Neutrophil (primary cell): ENCODE results near the gene PIAS1.
A peak's percentile ranks its signal among the peaks of the same experiment; 100 is the strongest.
"Not testable (repeated sequence)": the region's sequence is repeated elsewhere in the genome, so short reads cannot be mapped to it uniquely, and the experiment has no call there.

Experiments used
- H3K27ac ChIP-seq: fragments of 200-600 bp; sonication (generic); 2 replicates; pipeline ENCODE4 v1.5.1; 2016; ENCODE audit warnings: mild to moderate bottlenecking, moderate library complexity
- H3K27me3 ChIP-seq: fragments of 200-600 bp; sonication (generic); 2 replicates; pipeline ENCODE4 v1.6.0; 2016; ENCODE audit warnings: mild to moderate bottlenecking
- H3K36me3 ChIP-seq: fragments of 200-600 bp; sonication (generic); 2 replicates; pipeline ENCODE4 v1.5.1; 2017
- H3K4me1 ChIP-seq, 2 experiments: fragments of 200-600 bp in 1 of 2; sonication (generic) in 1 of 2; 1 replicate in 1 of 2; 2 replicates in 1 of 2; pipeline versions ENCODE4 v1.5.1 to v1.6.1; 2013 to 2016; ENCODE audit warnings: low read depth in 1 of 2, low read length in 1 of 2, mild to moderate bottlenecking in 1 of 2, moderate library complexity in 1 of 2; ENCODE audit not compliant: control insufficient read depth in 1 of 2, insufficient read depth in 1 of 2
- H3K4me3 ChIP-seq, 2 experiments: fragments of 200-600 bp in 1 of 2; sonication (generic) in 1 of 2; 1 replicate in 1 of 2; 2 replicates in 1 of 2; pipeline ENCODE4 v1.5.1; 2013 to 2016; ENCODE audit warnings: low read depth in 1 of 2, low read length in 1 of 2, mild to moderate bottlenecking in 1 of 2, moderate library complexity in 1 of 2
- H3K9me3 ChIP-seq: fragments of 200-600 bp; sonication (generic); 2 replicates; pipeline ENCODE4 v1.5.1; 2016
- TF ChIP-seq, protein P1 (sequence below): fragments of 200-600 bp; sonication (generic); IDR thresholded peaks from 2 replicates; pipeline ENCODE4 v1.5.1; 2016; ENCODE audit warnings: antibody characterized with exemption

PIAS1 gene

DNA sequence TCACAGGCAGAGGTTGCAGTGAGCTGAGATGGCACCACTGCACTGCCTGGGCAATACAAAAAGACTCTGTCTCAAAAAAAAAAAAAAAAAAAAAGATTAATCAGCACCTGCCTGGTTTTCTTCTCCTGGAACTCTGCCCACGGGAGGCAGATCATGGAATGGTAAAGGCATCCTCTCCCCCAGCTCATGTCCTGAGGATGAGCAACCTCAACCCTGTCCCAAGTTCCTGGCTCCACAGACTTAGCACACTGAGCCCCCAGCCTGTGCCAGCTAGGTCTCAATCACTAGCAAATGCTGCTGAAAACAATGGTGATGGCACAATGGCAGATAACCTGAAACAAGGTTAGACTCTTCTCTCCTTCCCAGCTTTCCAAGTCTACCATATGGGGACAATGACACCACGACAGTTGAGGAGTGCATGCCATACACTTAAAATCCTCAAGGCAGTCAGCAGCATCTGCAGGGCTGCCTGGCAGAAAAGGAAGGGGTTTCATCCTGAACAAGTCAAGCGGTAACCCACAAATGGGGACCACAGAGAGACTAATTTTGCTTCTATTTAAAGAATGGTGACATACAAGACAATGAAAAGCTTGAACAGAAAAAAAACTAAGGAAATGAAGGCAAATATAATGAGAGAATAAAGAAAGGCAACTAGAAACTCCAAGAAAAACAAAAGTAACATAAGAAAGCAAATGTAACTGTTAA is 170.6 kb downstream of the PIAS1 start:
- no peak overlapping the region for H3K4me3 ChIP-seq
- TF ChIP-seq, protein P1, sequence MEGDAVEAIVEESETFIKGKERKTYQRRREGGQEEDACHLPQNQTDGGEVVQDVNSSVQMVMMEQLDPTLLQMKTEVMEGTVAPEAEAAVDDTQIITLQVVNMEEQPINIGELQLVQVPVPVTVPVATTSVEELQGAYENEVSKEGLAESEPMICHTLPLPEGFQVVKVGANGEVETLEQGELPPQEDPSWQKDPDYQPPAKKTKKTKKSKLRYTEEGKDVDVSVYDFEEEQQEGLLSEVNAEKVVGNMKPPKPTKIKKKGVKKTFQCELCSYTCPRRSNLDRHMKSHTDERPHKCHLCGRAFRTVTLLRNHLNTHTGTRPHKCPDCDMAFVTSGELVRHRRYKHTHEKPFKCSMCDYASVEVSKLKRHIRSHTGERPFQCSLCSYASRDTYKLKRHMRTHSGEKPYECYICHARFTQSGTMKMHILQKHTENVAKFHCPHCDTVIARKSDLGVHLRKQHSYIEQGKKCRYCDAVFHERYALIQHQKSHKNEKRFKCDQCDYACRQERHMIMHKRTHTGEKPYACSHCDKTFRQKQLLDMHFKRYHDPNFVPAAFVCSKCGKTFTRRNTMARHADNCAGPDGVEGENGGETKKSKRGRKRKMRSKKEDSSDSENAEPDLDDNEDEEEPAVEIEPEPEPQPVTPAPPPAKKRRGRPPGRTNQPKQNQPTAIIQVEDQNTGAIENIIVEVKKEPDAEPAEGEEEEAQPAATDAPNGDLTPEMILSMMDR, result no peak
- H3K4me1 ChIP-seq, result peaks cover 15 to 16% of the 10 kb centered on the region in 2 experiments

DNA sequence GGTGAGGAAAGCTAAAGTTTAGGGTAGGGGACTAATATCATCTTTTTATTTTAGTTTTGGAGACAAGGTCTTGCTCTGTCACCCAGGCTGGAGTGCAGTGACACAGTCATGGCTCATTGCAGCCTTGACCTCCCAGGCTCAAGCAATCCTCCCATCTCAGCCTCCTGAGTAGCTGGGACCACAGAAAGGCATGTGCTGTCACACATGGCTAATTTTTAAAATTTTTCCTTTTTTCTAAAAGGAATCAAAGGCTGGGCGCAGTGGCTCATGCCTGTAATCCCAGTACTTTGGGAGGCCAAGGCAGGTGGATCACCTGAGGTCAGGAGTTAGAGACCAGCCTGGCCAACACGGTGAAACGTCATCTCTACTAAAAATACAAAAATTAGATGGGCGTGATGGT is 171.3 kb downstream of the PIAS1 start:
- peaks cover 20 to 22% of the 10 kb centered on the region in 2 experiments for H3K4me1 ChIP-seq
- not testable (repeated sequence) for H3K27me3 ChIP-seq, H3K27ac ChIP-seq, H3K36me3 ChIP-seq, H3K4me3 ChIP-seq, H3K9me3 ChIP-seq

More for the DNA sequence above, 170.6 kb downstream of the PIAS1 start:
- Histone ChIP-seq H3K27me3 (no peaks in the 10 kb centered on the region), H3K27ac (no peak overlapping the region), H3K9me3 (no peaks in the 10 kb centered on the region), H3K36me3 (no peaks in the 10 kb centered on the region)

DNA sequence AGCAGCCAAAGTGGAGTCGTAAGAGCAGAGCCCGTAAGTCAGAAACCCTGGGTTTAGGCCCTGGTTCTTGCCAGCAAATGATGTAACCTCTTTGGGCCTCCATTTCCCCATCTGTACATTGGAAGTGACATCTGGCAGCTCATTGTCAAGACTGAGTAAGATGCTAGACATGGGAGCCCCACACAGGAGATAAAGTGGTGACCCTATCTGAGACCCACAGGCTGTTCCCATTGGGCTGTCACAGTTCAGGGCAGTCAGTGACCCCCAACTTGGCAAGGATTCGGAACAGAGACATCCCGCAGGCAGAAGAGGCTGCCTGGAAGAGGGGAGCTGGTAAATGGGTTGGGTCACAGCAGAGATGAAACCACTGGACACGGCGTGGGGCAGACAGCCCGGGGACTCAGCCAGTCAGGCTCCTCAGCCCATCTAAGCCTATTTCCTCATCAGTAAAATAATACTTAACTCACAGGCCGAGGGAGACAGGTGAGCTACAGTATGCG is 173.6 kb downstream of the PIAS1 start:
- H3K9me3 ChIP-seq, result no peaks in the 10 kb centered on the region
- H3K4me1 ChIP-seq, result peaks cover 20 to 28% of the 10 kb centered on the region in 2 experiments
- no peaks in the 10 kb centered on the region for H3K27me3 ChIP-seq
- H3K27ac ChIP-seq, result peak overlapping the region; percentile 81
- H3K36me3 ChIP-seq, result no peaks in the 10 kb centered on the region
- TF ChIP-seq, protein P1, result no peak
- peak overlapping the region; percentile 79 to 91 for H3K4me3 ChIP-seq

DNA sequence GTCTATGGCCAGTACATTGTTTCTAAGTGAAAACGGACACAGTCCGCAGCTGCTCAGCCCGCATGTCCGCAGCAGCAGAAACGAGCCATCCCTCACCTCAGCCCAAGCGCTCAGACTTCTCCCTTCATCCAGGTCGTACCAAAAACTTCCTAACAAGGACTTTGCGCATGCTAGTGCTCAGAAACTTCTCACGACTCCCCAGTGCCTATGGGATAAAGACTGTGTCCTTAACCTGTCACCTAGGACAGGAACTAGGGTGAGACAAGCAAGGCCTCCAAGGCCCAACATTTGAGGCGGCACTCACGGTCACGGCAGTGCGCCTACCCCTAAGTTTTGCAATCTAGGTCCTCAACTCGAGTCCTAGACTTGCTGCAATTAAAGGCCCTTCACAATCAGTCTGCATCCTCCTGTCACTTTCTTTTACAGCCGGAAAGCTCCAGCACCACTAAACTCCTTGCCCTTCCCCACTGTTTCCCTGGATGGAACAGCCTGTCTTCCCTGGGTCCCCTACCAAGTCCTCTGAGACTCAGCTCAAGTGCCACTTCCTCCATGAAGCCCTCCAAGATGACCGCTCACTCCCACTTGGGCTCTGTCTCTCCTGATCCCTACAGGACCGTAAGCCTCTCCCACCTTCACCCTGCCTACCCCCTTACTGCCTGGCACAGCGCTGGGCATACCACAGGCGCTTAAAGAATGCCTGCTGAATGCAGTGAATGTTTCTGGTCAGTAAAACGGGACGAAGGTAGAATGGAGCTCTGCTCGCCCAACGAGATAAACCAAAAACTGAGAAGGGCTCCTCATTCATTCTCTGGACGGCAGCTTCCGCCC is 174.2 kb downstream of the PIAS1 start:
- peaks cover 20 to 35% of the 10 kb centered on the region in 2 experiments for H3K4me1 ChIP-seq
- no peaks in the 10 kb centered on the region for H3K36me3 ChIP-seq
- TF ChIP-seq, protein P1, result no peak

DNA sequence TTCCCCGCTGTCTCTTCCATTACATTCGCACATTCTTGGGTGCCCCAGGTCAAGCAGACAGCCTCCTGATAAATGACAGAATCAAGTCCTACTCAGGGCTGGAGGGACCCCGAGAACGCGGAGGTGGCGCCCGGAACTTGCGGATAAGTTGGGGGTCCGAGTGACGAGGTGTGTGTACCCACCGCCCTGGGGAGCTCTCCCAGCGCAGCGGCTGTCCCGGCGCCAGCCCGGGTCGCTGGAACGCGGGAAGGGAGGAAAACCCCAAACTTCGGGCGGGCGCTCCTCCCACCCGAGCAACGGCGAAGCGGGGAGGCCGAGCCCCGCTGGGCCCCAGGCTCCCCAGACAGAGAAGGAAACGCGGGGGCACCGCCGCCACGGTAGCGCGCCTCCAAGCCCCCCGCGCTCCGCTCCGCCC is 174.9 kb downstream of the PIAS1 start:
- H3K9me3 ChIP-seq, result no peaks in the 10 kb centered on the region
- peaks cover 20 to 41% of the 10 kb centered on the region in 2 experiments for H3K4me1 ChIP-seq
- TF ChIP-seq, protein P1, result no peak
- peak overlapping the region; percentile 81 for H3K27ac ChIP-seq
- no peaks in the 10 kb centered on the region for H3K36me3 ChIP-seq
- peak overlapping the region; percentile 79 to 91 for H3K4me3 ChIP-seq
- no peaks in the 10 kb centered on the region for H3K27me3 ChIP-seq

More for the DNA sequence above, 174.2 kb downstream of the PIAS1 start:
- Histone ChIP-seq H3K27me3 (no peaks in the 10 kb centered on the region), H3K4me3 (peak overlapping the region; percentile 79 to 91), H3K27ac (peak overlapping the region; percentile 81), H3K9me3 (no peaks in the 10 kb centered on the region)
